HG03039 (cell line): ENCODE data around the gene AMER1.
"Not testable (repeated sequence)": the region's sequence is repeated elsewhere in the genome, so short reads cannot be mapped to it uniquely, and the experiment has no call there.

Experiments used
- ATAC-seq: cut with Tn5 transposase; IDR thresholded peaks from one replicate; pipeline ENCODE4 v1.9.1; 2021; ENCODE audit warnings: mild to moderate bottlenecking, moderate library complexity; ENCODE audit not compliant: unreplicated experiment

The AMER1 gene

DNA sequence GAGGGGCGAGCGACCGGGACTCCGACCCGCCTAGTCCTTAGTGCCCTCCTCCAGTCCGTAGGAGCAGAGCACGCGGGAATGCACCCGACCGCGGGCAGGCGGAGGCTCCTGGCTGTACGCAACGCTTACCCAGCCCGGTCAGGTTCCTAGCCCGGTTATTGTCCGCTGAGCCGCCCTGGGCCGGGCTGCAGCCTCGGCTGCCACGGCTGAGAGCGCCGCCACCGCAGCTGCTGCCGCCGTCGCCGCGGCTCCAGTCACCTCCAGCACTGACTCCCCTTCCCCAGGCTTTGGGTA lies at the start of gene AMER1:
Gene AMER1 (minus strand): TSS at position 268 of the 294 bp plus-strand sequence. CDS start 12,422 bp downstream, outside the sequence.
- ATAC-seq: peak; percentile 37

DNA sequence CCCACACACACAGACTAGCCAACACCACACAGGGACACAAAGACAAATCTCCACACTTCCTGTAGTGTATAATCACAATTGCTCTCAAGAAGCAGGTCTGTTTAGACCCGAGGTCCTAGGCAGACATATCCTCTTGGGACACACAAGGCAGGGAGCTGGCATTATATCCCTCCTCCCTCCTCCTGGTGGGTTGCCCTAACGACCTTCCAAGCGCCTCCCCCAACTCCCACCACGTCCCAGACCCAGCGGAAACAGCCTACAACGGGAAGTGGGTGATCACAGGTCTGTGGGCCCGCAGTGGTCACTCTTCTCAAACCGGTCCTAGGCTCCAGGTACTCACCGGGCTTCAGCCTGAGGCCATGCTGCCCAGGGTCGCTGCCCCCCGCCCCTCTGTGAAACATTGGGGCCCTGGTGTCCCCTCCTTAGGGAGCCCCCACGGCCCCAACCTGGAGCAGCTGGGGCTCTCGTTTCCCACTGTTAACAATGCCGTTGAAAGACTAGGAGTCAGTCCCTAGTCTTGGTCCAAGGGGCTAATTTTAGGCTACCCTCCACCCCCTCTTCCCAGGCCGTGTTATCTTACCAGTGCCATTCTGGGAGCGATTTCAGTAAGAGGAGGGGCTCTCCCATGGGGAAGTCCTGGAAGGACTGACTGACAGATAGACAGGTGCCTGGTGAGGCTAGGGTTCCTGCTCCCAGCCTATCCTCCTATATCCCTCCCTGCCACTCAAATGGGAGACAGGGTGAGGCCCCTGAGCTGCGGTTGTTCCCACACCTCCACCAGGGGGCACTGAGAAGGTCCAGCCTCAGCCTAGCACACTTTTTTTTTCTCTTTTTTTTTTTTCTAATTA lies 24.8 kb upstream of the AMER1 start, which contains the start of gene ASB12:
Gene ASB12 (minus strand): TSS at position 485 of the 848 bp plus-strand sequence. CDS start 4,957 bp downstream, outside the sequence.
- no peak for ATAC-seq

DNA sequence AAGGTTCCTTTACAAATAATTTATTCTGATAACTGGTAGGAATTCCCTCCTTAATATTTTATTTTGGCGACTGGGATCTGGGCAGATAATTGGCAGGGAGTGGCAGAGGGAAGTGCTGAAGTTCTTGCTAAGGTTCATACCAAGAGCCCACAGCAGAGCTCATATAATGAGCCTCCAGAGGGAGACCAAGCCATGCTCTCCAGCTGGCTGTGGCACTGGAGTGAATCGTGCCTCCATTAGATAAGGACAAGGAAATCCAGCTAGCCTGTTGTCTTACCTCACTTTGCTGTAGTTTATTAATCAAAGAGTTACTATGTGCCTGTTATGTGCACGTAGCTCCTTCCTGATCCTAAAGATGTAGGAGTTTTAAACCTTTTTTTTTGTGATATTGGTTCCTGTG lies 23.6 kb upstream of the AMER1 start:
- no peak for ATAC-seq

DNA sequence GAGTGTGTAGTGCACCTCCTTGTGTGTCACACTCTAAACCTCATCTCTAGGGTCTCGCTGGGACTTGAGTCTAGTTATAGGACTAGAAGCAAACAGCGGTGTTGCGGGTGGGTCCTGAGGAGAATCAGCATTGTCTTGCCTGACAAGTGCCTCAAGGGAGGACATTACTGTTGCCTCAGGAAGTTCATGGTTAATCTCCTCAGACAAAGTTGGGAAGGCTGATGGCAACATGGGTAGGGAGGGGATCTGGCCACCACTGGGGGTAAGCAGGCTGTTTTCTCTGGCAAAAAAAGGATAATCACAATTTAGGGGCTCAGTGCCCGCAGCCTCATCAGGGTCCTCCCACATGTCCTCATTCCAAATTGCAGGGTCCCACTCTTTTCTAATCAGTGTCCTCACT lies 12.5 kb upstream of the AMER1 start:
- ATAC-seq: no peak

DNA sequence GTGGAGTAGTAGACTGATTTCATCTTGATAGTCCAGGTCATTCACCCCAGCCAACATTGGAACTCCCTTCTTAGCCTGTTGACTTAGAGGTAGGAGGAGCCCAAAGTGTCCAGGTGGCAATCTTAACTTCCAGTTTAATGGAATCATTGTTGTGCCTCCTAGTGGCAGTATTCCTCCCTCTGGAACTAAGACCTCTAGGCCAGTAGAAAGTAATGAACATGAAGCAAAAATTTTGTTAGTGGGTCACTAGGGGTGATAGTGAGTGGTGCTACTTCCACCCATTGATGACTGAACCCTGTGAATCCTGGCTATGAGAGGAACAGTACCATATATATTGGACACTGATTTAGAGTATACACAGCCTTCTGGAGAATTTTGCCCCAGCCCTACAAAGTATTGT lies 8.5 kb upstream of the AMER1 start:
- not testable (repeated sequence) for ATAC-seq

DNA sequence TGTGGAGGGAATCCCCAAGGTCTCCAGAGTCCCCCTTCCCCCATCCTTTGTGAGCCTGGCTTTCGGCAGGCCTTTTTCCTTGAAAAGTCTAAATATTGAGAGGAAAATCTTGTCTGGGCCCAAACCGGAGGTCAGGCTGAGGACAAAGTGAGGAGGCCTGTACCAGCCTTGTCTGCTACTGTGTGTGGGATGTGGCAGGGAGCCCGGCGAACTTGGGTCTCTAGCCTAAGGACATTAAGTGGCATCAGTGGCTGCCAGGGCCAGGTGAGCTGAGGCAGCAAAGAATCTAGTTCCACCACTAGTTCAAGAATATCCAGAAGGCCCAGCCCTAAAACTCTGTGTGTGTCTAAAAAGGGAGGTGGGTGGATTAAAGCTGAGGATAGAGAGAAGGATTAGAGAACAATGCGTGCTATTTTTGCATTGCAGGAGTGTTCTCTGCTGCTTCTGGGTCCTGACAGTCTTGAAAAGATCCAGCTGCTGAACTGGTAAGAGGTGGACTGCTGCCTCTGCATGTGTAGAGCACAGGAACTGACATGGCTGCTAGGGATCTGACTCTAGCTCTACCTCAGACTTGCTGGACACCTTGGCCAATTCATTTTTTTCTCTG lies 1.2 kb upstream of the AMER1 start:
- ATAC-seq: no peak

DNA sequence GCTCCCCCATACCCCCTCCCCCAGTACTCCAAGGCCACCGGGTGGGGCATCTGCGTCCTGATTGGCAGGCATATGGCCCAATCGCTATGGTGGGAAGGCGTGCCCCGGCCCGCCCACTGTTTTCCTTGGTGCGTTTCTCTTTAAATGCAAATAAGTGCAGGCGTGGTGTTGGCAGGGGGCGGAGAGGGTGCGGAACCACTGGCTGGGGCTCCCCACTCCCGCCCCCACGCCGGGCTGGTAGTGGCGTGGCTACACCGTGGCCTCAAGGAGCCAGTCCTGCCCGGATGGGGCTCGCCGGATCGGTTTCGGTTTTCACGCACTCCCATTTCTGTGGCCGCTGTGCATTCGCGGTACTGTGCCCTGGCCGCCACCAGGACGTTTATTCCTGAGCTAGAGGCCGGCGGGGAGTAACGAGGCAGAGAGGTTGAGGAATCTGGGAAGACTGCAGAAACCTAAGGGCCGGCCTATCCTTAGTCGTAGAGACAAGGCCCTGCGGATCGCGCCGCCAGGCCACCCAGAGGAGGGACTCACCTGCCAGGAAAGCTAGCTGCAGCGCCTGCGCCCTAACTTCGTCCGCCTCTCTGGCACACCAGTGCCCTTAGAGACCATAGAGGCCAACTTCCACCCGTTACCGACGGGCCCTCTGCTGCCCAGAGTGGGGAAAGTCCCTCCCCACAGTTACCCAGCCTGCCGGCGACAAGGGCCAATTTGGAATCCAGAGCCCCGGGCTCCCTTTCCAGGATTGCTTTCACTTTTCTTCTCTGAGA lies 410 bp upstream of the AMER1 start:
- peak; percentile 93 for ATAC-seq

DNA sequence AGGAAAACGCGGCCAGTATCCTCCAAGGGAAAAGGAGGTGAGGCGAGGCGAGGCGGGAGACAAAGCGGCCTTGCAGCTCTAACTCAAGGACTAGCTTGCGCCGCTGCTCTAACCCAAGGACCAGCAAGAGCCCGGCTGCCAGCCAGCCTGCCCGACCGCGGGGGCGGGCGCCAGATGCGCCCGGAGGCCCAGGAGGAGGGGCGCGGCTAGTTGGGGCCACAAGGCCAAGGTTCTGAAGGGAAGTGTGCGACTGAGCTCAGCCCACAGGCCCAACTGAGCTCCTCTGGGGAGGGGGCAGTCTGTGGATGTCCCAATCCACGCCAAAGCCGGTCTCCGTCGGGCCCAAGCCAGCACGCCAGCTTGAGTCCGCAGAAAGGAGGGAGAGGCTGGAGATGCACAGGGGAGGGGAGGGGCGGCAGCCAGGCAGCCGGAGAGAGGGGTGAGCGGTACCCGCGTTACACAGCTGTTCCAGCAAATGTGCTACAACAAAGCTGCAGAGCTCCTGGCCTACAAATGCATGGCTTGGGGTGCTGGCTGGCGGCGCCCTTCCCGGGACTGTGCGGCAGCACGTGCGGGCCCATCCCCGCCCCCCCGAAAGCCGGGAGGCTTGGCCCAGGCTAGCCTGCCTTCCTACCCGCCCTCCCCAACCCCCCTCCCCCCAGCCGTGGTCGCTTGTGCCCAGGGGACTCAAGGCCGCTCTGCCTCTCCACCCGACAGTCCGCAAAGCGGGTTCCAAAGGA lies 637 bp downstream of the AMER1 start:
- ATAC-seq: no peak

DNA sequence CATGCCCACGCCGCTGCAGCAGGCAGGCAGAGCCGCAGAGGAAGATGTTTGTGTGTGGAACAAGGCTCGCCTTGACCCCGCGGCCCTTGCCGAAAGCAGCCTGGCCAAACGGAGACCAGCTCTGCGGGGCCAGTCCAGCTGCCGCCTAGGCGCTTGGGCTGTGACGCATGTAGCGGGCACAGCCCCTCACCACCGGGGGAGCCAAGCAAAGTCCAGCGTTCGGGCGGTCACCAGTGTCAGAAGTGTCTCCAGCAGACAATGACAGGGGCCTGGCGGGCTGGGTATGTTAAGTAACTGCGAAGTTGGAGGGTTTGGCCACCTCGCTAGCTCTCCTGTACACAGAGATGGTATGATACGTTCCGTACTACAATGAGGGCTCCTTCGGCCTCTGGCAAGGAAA lies 1.3 kb downstream of the AMER1 start:
- ATAC-seq: no peak

DNA sequence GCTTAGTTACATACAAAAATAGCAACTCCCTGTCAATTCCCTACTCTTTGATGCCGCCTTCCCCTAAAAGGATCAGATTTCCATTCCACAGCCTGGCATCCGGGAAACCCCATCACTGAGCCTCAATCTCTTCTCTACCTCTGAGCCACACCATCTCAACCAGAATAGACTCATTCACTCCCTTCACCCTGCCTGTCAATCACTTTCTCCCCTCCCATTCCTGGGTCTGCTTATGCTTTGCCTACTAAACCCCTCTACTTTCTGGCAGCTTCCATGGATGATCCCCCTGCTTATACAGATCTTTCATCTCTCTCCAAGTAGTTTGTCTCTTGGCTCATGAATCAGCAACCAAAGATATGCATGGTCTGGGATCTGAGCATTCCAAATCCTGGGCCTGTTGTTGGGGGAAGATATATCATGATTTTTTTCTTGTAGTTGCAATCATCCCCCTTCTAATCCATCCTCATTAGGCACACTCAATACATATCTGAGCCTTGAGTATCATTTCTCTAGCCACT lies 2.6 kb downstream of the AMER1 start:
- ATAC-seq: no peak

DNA sequence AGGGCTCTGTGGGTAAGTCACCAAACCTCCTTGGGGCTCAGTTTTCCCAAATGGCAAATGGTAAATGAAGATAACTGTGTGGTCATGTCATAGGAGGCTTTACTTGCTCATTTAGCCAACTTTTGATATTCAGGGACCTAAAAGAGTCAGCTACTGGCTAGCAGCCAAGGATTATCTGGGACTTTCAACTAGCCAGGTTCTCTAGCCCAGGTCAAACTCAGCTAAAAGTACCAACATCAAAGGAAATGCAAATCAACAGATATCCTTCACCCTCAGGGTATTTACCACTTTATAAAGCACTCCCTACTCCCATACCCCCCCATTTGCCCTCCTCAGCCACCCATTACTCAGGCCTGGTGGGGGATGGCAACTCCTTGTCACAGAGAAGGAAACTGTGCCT lies 7.5 kb downstream of the AMER1 start:
- ATAC-seq: no peak

DNA sequence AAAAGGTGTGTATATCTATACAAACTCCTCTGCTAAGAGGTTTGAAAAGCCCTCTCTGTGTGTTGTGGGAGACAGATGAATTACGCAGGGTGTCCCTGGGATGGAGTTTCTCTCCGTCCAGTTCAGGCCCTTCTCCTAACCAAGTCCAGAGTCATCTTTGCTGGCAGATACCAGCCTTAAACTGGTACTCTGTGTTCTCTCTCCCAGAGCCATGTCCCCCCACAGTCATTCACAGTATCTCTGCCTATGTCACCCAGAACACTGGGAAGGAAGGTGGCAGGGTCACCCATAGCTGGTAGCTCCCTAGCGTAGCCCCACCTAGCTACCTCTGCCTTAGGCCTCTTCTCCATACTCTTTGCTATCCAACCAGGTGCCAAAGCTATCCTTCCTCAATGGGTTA lies 8.9 kb downstream of the AMER1 start:
- no peak for ATAC-seq

DNA sequence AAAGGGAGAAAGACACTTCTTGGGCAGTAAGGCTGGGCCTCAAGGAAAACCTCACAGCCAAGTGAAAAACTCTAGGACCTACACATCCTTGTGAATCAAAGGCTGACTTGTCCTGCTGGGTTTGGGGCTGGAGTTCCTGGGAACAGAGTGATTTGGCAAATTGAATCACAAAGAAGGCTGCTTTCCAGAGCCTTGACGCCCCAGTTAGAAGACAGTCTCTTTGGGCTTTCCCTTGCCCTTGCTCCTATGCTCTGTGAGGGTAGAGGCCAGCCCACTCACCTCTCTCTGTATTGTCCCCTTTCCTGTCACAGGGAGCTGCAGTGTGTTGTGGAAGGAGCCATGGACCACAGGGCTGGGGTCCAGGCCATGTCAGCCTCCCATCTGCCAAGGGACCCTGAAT lies 9.6 kb downstream of the AMER1 start:
- no peak for ATAC-seq

DNA sequence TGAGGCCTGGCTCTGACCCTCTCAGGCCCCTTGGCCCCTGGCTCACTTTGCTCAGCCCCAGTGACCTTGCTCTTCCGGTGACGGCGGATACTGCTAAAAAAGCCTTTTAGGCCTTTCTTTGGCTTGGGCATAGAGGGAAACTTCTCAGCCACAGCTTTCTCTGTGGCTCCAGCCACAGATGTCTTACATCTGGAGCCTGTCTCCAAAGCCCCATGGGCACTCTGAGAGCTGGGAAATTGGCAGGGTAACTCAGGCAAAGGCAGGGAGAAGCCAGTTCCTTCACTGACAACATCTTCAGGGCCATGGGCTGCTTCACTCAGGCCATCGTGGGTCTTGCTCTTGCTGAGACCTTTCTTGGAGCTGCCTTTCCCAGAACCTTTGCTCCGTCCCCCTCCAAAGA lies 12.8 kb downstream of the AMER1 start:
- ATAC-seq: no peak

DNA sequence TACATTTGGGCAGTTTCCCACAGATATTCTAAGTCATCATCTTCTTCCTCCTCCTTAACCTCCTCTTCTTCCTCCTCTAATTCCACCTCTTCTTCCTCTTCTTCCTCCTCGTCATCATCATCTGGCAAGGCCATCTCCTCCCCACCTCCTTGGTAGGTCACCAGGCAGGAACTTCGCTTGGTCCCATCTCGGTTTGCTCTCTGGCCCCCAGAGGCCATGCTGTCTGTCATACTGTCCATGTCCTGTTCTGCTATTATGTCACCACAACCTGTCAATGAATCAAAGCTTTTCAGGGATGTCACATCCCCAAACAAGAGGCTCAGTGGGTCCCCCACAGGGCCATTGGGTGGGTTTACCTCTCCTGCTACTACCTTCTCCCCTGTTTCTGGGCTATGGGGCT lies 13.5 kb downstream of the AMER1 start:
- ATAC-seq: no peak

DNA sequence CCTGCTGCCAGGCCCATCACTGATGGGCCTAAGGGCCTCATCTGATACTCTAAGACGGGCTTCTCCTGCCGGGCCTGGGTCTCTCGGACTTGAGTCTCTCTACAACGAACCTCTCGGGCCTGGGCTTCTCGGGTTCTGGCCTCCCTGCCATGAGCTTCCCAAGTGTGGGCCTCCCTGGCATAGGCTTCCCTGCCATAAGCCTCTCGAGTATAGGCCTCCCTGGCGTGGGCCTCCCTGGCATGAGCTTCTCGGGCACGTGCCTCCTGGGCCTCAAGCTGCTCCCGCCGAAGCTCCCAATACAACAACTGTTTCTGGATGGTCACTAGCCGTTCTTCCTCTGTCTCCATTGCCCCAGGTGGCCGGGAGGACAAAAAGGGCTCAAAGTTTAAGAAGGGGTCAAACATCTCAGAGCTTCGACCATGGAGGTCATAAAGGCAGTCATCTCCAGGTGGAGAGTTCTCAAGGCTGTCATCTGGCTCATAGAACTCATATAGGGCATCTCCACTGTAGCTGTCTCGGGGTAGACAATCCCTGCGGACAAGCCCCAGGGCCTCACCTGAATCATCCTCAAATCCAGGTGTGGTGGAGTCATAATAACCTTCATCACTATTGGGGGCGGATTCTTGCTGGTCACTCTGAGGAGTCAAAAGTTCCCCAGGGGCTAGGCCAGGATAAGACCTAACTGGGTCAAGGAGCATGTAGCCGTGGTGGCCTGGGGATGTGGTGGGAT lies 14.1 kb downstream of the AMER1 start:
- ATAC-seq: no peak

DNA sequence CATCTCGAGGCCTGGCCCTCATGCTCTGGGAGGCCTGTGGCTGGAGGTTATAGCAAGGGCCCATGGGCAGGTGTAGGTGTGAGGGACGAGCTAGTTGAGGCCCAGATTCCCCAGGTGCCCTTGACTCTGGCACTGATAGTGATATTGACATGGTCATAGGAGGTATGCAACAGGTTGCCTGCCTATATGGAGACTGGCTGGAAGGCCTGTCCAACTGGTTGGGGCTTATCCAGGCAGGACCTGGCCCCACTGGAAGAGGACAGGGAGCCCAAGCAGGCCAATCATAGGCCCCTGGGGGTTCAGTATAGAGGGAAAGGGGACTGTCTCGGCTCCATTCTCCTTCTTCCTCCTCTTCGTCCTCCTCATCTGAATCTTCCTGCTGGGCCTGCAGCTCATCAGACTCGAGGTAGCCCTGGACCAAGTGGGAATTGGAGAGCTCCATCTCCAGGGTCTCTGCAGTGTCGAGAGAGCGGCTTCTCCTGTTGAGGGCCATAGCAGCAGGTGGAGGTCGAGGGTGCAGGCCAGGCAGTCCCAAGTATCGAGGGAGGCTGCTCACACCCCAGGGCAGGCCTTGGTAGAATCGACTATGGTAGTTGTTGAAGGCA lies 15.3 kb downstream of the AMER1 start:
- ATAC-seq: no peak

DNA sequence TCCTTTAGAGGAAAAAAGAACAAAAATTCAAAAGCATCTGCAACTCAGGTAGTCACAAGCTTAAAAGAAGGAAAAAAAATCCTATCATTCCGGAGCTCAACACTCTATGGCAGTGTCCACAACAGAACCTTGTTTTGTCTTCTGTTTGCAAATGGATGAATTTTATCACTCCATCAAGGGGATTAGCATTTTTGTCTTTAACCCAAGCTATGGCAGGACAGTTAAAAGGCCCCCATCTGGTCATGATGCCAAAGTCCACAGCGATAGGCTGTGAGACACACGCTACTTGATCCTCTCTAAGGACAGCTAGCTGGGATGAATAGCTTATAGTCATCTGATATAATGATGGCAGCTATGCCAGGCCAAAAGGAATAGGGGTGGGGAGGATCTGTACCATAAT lies 16.6 kb downstream of the AMER1 start:
- no peak for ATAC-seq

DNA sequence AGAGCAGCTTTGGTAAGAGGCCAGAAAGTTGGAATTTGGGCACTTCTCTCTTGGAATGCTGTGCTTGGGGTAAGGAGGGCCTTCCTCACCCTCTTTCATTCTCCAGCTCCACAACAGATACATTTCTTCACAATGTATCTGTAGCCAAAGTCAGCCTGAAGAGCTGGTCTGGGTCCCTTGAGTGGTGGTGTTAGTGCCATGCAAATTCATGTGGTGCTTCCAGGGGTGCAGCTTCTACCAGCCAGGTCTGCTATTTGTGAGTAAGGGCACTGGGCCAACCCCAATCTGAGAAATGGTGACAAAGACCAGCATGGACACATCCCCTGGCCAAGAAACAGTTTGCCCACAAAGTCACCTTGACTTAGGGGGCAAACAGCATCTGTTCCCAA lies 17.8 kb downstream of the AMER1 start:
- ATAC-seq: no peak
